GM18873 (cell line): ENCODE measurements around the gene SHPK.

Experiments
- ATAC-seq: cut with Tn5 transposase; IDR thresholded peaks from one replicate; pipeline ENCODE4 v1.9.1; 2021; ENCODE audit warnings: mild to moderate bottlenecking, moderate library complexity, moderate number of reproducible peaks; ENCODE audit not compliant: unreplicated experiment, low FRiP score

Gene SHPK

DNA sequence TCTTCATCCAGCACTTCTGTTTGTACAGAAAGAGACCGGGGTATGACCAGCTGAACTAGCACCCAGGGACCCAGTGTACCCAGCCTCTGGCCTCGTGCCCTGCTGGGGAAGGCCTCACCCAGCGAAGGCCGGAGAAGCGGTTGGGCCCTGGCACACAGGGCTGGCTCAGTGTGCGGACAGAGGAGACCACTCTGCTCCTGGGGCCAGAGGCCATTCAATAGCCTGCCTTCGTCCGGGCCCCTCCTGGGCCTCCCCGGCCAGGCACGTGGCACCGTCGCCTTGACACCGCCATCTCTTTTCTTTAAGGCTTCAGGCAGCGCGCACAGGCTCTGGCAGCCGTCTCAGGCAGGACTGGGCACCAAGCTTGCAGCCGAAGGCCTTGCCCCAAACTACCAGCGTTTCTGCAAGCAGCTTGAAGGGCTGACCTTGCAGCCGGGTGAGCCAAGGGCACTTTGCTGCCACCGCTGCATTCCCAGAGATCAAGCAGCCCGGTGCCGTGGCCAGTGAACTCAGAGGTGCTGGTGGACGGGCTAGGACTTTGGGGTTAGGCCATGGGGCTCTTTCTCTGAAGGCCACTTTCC, 24.4 kb upstream of the SHPK start:
- ATAC-seq, result no peak

DNA sequence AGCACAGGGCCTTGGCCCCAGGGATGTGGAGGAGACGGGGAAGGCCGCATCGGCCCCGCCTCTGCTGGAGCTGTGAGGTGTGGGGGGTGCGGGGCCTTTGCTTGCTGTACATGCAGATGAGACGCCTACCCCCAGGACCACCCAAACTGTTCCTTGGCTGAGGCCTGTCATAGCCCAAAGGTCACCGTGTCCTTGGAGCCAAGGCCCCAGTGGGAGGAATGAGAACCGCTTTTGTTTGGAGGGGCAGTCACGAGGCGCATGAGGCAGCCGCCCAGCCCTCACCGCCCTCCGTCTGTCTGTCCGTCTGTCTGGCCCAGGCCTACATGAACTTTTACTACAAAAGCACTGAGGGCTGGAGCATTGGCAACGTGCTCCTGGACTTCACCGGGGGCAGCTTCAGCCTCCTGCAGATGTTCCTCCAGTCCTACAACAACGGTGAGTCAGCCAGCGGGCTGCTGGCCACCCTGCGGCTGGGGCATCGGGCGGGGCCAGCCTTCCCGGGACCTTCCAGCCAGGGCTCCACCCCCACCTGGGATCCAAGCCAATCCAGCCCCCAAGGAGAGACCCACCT, 23.6 kb upstream of the SHPK start:
- ATAC-seq, result no peak

DNA sequence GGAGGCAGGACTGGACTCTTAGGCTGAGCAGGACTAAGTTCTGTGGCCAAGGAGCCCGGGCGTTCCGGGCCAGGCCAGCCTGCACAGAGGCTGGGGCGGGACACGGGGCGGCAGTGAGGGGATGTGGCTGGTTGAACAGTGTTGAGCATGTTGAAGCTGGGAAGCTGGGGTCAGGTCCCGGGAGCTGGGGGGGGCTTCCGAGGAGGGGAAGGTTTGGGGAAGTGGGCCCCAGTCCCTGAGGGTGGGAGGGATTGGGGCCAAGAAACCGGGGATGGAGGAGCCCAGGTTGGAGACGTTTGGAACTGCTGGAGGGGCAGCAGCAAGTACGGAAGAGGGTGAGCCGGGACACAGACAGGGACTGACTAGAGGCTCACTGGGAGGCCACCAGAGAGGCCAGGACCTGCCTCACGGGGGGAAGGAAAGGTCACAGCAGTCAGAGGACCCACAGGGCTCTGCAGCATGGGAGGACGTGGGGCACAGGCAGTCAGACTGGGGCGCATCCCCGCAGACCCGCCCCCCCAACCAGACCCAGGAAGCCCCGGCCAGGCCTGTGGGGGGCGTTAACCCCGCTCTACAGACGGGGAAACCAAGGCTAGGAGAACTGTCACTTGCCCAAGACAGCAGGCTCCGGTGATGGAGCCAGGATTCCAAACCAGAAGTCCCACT, 22.9 kb upstream of the SHPK start:
- ATAC-seq, result no peak

DNA sequence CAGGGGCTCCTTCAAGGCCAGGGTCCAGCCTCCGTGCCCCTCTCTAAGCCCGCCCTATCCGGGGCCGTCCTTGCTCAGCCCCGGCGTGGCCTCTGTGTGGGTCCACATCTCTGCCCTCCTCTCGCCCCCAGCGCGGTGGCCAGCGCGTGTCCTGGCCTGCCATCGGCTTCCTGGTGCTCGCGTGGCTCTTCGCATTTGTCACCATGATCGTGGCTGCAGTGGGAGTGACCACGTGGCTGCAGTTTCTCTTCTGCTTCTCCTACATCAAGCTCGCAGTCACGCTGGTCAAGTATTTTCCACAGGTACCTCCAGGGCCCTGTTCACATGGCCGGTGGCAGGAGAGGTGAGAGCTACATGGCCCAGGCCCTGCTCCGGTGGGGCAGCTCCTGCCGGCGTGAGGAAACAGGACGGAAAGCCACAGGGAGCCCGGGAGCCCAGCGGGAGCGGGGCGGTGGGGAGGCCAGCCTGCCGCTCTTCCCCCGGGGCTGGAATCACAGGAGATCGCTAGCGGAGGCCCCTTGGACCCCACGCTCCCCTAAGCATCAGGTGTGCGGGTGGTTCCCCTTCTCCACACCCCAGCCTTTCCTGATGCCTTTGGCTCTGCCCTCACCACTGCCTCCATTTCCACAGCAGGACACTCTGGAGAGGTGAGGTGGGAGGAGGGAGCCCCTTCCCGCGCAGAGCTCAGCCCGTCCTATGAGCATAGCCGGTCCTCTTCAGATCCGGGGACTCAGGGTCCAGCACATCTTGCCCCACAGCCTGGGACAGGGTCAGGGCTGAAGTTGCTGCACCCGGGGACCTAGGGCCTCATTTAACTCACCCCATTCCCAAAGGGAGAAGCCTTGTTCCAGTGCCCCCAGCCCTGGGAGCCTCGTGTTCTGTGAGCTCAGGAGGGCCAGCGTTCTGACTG, 22.1 kb upstream of the SHPK start:
- ATAC-seq, result no peak

DNA sequence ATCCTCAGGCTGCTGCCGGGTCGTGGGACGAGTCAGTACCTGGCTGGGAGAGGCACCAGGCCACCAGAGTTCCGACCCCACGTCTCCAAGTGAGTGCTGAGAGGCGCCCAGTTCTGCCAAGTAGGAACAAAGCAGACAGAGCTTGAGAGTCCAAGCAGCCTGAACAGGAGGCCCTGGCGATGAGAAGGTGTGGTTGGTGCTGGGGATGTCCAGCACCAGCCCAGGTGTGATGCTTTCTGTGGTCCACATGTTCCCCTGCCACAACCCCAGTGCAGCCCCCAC, 21.5 kb upstream of the SHPK start:
- no peak for ATAC-seq

DNA sequence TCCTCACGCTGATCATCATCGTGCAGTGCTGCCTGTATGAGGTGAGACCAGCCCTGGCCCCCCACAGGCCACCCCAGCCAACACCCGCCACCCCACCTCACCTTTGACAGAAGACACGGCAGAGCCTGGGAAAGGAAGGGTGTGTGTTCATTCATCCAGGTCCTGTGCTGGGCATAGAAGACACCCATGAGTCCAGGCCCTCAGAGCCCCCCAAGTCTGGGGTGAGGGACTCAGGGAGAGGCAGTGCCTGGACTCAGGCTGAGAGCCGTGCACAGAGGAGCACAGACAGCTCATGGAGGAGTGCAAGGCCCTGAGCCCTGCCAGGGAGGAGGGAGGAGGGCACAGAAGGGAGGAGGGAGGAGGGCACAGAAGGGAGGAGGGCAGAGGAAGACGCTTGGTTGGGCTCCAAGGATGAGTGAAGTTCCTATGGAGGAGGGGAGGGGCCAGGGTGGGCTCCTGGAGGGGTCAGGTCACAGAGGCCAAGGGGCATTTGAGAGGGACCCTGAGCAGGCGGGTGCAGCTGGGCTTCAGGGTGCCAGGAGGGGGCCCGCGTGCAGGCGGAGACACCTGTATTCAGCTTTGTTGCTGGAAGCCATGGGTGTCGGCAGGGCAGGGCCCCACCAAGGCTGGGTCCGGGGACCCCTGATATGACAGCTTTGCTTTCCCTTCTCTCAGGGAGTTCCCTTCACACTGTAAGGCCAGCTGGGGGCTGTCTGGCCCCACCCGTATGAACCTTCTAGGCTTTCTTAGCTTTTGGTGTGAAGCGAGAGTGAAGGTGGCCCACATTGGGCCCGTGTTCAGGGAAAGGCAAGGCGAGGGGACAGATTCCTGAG, 20.9 kb upstream of the SHPK start:
- ATAC-seq, result no peak

DNA sequence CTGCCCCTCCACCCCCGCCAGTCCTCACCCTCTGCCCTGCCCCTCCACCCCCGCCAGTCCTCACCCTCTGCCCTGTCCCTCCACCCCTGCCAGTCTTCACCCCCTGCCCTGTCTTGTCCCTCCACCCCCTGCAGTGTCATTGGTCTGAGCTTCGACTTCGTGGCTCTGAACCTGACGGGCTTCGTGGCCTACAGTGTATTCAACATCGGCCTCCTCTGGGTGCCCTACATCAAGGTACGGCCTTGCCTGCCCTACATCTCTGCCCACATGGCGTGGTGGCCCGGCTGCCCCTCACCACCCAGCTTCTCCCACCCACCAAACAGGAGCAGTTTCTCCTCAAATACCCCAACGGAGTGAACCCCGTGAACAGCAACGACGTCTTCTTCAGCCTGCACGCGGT, 20.3 kb upstream of the SHPK start:
- no peak for ATAC-seq

DNA sequence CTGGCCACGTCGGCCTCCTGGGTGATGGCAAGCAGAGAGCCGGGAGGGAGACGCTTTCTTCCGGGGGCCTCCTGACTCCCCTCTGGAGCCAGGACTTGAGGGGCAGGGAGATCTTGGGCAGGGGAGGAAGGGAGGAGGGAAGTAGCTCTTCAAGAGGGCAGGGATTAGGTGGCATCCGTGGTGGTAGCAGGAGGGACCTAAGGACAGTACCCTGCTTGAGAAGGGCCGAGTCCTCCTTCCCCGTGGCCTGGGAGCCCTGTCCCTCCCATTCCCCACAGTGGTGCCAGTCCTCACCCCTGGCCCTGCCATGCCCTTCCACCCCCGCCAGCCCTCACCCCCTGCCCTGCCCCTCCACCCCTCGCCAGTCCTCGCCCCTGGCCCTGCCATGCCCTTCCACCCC, 19.7 kb upstream of the SHPK start:
- ATAC-seq, result no peak

DNA sequence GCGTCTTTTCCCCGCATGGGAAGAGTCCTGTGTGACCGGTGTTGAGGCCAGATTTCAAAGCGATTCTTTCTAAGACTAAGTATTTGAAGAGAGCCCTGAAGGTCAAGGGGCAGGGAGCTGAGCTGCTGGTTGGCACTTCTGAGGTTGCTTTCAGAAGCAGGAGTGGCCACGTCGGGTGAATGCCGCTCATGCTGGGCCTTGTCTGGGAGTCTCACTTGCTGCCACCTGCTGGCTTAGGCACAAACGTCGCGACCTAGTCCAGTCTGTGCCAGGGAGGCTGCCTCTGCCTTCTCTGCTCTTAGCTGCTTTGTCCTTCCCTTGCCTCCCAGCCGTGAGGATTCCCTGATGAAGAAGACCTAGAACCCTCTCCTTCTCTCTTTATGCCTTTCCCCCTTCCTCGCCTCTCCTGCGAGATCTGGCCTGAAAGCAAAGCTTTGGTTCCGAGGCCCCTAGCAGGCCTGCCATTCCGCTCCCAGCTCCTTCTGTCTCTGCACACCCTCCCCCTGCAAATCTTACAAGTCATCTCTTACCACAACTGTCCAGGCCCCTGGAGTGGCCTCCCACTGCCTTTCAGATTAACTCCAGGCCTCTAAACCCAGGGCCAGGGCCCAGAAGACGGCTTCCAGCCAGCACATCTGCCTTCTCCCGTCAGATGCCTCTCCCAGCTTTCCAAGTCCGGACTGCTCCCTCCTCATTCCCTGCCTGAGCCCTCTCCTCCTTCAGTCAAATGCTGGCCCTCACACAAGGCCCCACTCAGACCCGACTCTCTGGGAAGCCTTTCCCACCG, 11.9 kb upstream of the SHPK start:
- ATAC-seq, result no peak

DNA sequence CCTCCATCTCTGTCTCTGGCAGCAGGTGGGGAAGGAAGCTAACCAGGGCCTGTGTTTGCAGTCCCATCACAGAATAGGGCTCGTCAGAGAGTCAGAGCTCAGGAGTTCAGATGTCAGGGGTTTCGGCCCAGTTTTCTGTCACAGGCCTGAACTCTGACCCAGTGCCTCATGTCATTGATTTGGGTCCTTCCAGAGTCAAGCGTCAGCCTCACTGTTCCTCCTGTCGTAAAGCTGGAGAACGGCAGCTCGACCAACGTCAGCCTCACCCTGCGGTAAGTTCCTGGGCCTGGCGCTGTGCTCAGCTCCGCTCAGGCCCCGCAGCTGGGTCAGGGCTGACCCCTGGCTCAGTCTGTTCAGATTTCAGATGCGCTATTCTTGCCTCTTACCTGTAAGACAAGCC, 11.2 kb upstream of the SHPK start:
- ATAC-seq, result no peak

DNA sequence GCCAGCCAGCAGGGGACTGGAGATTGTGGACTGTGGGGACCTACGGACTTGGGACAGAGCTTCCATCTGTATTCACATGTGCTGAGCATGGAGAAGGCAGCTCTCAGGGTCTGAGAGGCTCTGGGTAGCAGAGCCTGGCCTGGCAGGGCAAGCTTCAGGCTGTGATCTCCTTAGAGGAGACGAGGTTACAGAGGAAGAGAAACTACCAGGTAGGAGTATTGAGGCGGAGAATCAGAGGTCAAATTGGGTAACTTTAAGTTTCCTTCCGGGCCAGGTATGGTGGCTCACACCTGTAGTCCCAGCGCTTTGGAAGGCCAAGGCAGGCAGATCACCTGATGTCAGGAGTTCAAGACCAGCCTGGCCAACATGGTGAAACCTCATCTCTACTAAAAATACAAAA, 9.3 kb upstream of the SHPK start:
- no peak for ATAC-seq

DNA sequence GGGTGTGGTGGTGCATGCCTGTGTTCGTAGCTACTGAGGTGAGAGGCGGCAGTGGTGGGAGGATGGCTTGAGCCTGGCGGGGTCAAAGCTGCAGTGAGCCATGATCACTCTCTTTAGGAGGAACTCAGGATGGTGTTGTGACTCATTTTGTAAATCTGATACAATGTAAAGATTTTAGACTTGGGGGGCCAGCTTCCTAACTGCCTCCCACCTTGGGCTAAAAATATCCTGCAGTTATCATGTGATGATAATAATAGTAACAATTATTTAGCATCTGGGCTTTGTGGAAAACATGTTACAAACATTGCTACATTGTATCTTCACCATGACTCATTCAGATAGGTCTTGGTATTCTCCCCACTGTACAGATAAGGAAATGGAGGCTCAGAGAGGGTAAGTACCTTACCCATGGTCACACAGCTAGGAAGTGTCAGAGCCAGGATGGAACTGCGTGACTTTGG, 7.9 kb upstream of the SHPK start:
- ATAC-seq, result no peak

DNA sequence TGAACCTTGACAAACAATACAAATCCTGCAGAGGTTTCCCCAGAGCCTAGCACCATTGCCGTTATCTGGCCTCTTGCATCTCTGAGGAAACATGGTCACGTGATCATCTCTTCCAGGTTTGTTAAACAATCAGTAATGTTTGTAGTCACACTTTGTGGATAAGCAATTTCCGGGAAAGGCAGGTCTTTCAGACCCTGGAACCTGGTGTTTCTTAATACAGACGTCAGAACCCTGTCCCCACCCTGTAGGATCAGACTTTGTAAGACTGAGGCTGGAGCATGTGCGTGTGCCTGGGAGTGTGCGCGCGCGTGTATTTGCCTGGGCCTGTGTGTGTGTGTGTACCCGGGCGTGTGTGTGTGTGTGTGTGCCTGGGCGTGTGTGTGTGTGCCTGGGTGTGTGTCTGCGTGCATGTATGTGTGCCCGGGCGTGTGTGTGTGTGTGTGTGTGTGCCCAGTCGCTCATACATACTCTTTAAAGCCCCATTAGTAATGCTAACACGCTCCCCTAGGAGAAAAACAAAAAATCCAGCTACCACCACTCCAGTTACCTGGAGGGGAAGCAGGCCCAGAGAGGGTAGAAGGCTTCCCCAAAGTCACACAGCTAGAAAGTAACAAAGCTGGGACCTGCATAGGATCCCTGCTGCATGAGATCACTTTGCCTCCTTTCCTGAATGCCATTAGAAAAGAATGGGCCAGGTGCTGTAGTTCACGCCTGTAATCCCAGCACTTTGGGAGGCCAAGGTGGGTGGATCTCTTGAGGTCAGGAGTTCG, 5.9 kb upstream of the SHPK start:
- no peak for ATAC-seq

DNA sequence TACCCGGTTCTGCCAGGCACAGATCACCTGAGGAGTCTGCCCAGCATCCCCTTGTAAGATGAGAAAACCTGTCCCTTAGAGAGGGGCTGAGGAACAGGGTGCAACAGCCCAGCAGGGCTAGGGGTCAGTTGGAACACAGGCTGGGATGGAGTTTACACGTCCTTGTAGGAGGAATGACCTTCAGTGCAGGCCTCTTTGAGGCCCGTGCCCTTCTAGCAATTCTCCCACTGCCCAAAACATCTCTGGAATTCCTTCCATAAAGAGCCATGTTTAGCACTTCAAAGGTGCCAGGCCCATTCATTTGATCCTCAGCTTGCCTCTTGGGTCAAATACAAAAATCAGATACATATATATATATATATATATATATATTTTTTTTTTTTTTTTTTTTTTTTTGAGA, 5.0 kb upstream of the SHPK start:
- no peak for ATAC-seq

DNA sequence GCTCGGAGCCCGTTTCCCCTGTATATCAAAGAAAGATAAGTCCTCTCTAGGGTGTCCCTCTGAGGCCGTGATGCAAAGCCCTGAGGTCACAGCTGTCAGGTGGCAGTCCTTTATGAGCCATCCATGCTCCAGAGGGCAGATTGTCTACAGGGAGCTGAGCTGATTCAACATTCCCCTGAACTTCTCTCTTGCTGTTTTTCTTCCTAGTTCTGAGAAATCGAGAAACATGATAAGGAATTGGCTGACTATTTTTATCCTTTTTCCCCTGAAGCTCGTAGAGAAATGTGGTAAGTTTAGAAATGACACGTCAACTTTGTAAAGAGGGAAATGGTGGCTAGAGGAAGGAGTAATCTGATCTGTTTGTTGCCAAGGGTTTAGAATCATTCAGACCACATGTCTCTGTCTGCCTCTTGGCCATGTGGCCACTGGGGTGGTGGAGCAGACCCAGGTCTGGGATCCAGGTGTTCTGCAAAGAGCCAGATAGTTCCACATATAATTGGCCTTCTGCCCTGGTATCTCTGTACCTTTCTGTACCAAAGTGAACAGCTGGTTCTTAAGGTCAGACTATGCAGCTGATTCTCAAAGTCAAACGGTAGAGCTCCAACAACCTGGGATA, 4.0 kb upstream of the SHPK start:
- ATAC-seq, result no peak

DNA sequence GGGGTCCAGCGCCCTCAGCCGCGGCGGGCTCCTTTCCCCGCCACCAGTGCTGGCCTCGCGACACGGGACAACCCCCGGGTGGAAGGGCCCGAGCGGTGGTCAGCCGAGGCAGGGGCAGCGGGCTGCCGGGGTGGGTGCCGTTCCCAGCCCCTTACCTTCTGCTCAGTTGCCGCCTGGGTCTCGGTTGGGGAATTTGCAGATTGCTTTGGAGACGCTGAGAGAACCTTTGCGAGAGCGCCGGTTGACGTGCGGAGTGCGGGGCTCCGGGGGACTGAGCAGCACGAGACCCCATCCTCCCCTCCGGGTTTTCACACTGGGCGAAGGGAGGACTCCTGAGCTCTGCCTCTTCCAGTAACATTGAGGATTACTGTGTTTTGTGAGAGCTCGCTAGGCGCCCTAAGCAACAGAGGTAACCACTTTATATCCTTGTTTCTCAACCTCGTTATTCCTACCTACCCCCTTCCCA, 891 bp upstream of the SHPK start:
- peak; percentile 11 for ATAC-seq

DNA sequence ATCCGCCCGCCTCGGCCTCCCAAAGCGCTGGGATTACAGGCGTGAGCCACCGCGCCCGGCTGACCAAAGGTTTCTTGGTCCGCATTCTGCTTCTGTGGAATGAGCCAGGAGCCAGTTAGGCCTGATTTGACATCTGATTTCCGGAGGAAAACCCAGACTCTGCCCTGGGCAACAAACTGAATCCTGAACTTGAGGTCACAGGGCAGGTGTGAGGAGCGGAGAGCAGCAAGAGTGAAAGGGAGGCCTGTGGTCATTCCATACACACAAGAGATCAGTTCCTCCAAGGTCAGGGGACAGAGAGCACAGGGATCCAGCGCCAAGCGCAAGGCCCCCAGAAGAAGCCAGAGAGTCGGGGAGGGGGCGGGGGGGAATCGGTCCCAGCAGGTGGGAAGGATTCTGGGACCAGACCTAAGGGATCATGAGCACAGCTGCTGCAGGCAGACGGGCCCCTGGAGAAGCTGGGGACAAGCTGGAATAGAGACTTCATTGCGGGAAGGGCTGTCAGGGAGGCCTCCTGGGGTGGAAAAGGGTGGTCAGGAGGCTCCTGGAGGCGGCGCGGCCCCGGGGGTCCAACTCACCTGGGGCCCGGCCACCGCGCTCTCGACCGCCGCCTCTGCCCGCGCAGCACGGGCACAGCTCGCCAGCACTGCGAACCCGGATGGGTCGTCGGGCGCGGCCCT, 436 bp downstream of the SHPK start:
- ATAC-seq, result no peak

DNA sequence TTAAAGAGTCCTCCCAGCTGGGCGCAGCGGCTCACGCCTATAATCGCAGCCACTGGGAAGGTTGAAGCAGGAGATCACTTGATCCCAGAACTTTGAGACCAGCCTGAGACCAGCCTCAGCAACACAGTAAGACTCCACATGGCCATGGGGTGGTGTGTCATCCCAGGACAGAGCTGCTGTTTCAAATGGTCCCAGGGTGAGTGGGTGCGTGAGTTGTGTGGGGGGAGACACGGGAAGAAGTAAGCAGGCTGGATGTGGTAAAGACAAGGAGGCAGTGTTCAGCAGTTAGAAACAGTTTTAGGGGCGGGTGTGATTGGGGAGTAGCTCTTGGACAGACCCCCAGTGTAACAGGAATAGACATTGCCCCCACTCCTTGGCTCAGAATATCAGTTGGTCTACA, 3.8 kb downstream of the SHPK start:
- no peak for ATAC-seq
